Activated CD8-positive, alpha-beta memory T cell treated with anti-CD3 and anti-CD28 coated beads, Interleukin-2, amount 50 U/mL, for 4 hours (primary cell): Measurements from ENCODE around the gene NARS2.
A peak's percentile ranks its signal among the peaks of the same experiment; 100 is the strongest.

Experiments
- DNase-seq: peaks from one replicate; pipeline ENCODE4 v3.0.0-alpha.2; 2020

Gene NARS2

GRCh38 chr11:78428773-78429172 lies 145.9 kb downstream of the NARS2 start:
- no peak for DNase-seq

GRCh38 chr11:78428266-78428636 lies 146.4 kb downstream of the NARS2 start:
- DNase-seq = no peak

GRCh38 chr11:78427615-78428265 lies 146.9 kb downstream of the NARS2 start:
- no peak for DNase-seq

- no peak for DNase-seq
These were observed 147.8 kb downstream of the NARS2 start for GRCh38 chr11:78426845-78427244.

GRCh38 chr11:78425399-78426070 lies 149.1 kb downstream of the NARS2 start:
- DNase-seq = no peak

- no peak for DNase-seq
These were observed 150.1 kb downstream of the NARS2 start for GRCh38 chr11:78424334-78425270.

- DNase-seq = no peak
These were observed 151.4 kb downstream of the NARS2 start for GRCh38 chr11:78423241-78423640.

- peak; percentile 51 for DNase-seq
These were observed 153.9 kb downstream of the NARS2 start for GRCh38 chr11:78420796-78421209.

- DNase-seq = peak; percentile 54
These were observed 154.4 kb downstream of the NARS2 start for GRCh38 chr11:78420255-78420764.

- no peak for DNase-seq
These were observed 155.3 kb downstream of the NARS2 start for GRCh38 chr11:78419327-78419726.

GRCh38 chr11:78418584-78419211 lies 156.0 kb downstream of the NARS2 start:
- no peak for DNase-seq

- DNase-seq = peak; percentile 75
These were observed 156.6 kb downstream of the NARS2 start for GRCh38 chr11:78417888-78418583.

GRCh38 chr11:78417175-78417887 lies 157.3 kb downstream of the NARS2 start, which contains the start of gene GAB2:
Gene GAB2, minus strand, starts transcription at chr11:78417820. Its CDS starts 100 bp downstream, at chr11:78417720.
- peak; percentile 38 for DNase-seq

- peak; percentile 77 for DNase-seq
These were observed 158.1 kb downstream of the NARS2 start for GRCh38 chr11:78416285-78417174.

- no peak for DNase-seq
These were observed 159.3 kb downstream of the NARS2 start for GRCh38 chr11:78415338-78415737.

GRCh38 chr11:78414321-78415051 lies 160.2 kb downstream of the NARS2 start:
- no peak for DNase-seq

GRCh38 chr11:78408619-78409018 lies 166.0 kb downstream of the NARS2 start:
- DNase-seq = no peak

- DNase-seq = no peak
These were observed 168.0 kb downstream of the NARS2 start for GRCh38 chr11:78406568-78407196.

GRCh38 chr11:78405805-78406204 lies 168.9 kb downstream of the NARS2 start:
- DNase-seq = no peak
